Measurements from ENCODE around the gene CALD1. TPM values are rescaled to one million over a fixed set of nuclear protein-coding genes. Genes with fewer than 3 reads are reported as not detected.

Gene CALD1
- total RNA-seq, 1 donor from 2014 or later = 118 TPM

GRCh38 chr7:134962270-134962780 lies 182.9 kb downstream of the CALD1 start:
- Histone ChIP-seq H4K20me1 (ENCODE audit: low read depth) (no peaks in the 10 kb centered on the region), H3K9me3 (ENCODE audit: low read depth) (no peaks in the 10 kb centered on the region), H3K36me3 (peaks cover 8% of the 10 kb centered on the region), H3K4me2 (no peak overlapping the region), H3K9ac (no peak overlapping the region), H3K27ac (no peak overlapping the region), H3K27me3 (no peaks in the 10 kb centered on the region), H3K4me3 (no peak overlapping the region), H2AFZ (replicated peaks) (no peak overlapping the region), H3K79me2 (ENCODE audit: low read depth) (no peaks in the 10 kb centered on the region), H3K4me1 (no peaks in the 10 kb centered on the region), H3F3A (ENCODE audit: low read depth) (no peaks in the 10 kb centered on the region)
- Mint-ChIP-seq H3K36me3 (peaks cover 20% of the 10 kb centered on the region), H3K4me3 (no peak overlapping the region), H3K9me3 (no peaks in the 10 kb centered on the region), H3K27ac (no peak overlapping the region), H3K27me3 (ENCODE audit: insufficient read depth, low read depth) (peaks cover 2% of the 10 kb centered on the region), H3K4me1 (no peaks in the 10 kb centered on the region)
- DNase-seq (ENCODE audit: low spot score) = no peak
- no peak for TF ChIP-seq EZH2phosphoT487 (IDR thresholded peaks at IDR 0.05)
- no peak for TF ChIP-seq EZH2 (IDR thresholded peaks at IDR 0.05)
- TF ChIP-seq CTCF (IDR thresholded peaks at IDR 0.05) = no peak

GRCh38 chr7:134963036-134963435 lies 183.6 kb downstream of the CALD1 start:
- H3K9ac ChIP-seq = no peak overlapping the region
- peaks cover 8% of the 10 kb centered on the region for H3K36me3 ChIP-seq
- Mint-ChIP-seq H3K4me3 (no peak overlapping the region), H3K27me3 (ENCODE audit: insufficient read depth, low read depth) (peaks cover 2% of the 10 kb centered on the region), H3K27ac (no peak overlapping the region), H3K36me3 (peaks cover 18% of the 10 kb centered on the region), H3K9me3 (no peaks in the 10 kb centered on the region), H3K4me1 (no peaks in the 10 kb centered on the region)
- no peak overlapping the region for H2AFZ ChIP-seq (replicated peaks)
- no peak overlapping the region for H3K4me2 ChIP-seq
- H3K4me3 ChIP-seq = no peak overlapping the region
- no peaks in the 10 kb centered on the region for H4K20me1 ChIP-seq (ENCODE audit: low read depth)
- TF ChIP-seq CTCF (IDR thresholded peaks at IDR 0.05) (no peak), EZH2 (IDR thresholded peaks at IDR 0.05) (no peak), EZH2phosphoT487 (IDR thresholded peaks at IDR 0.05) (no peak)
- H3K27me3 ChIP-seq = no peaks in the 10 kb centered on the region
- no peak for DNase-seq (ENCODE audit: low spot score)
- H3K9me3 ChIP-seq (ENCODE audit: low read depth) = no peaks in the 10 kb centered on the region
- no peak overlapping the region for H3K27ac ChIP-seq
- no peaks in the 10 kb centered on the region for H3K79me2 ChIP-seq (ENCODE audit: low read depth)
- H3F3A ChIP-seq (ENCODE audit: low read depth) = no peaks in the 10 kb centered on the region
- H3K4me1 ChIP-seq = no peaks in the 10 kb centered on the region

GRCh38 chr7:134966691-134967090 lies 187.3 kb downstream of the CALD1 start:
- no peak for DNase-seq (ENCODE audit: low spot score)
- no peak overlapping the region for H2AFZ ChIP-seq (replicated peaks)
- Mint-ChIP-seq H3K4me3 (no peak overlapping the region), H3K27me3 (ENCODE audit: insufficient read depth, low read depth) (peaks cover 2% of the 10 kb centered on the region), H3K9me3 (no peaks in the 10 kb centered on the region), H3K36me3 (peaks cover 12% of the 10 kb centered on the region), H3K27ac (no peak overlapping the region), H3K4me1 (no peaks in the 10 kb centered on the region)
- H3F3A ChIP-seq (ENCODE audit: low read depth) = no peaks in the 10 kb centered on the region
- H4K20me1 ChIP-seq (ENCODE audit: low read depth) = no peaks in the 10 kb centered on the region
- H3K79me2 ChIP-seq (ENCODE audit: low read depth) = no peaks in the 10 kb centered on the region
- H3K36me3 ChIP-seq = peaks cover 4% of the 10 kb centered on the region
- H3K4me3 ChIP-seq = no peak overlapping the region
- no peak overlapping the region for H3K27ac ChIP-seq
- H3K9me3 ChIP-seq (ENCODE audit: low read depth) = no peaks in the 10 kb centered on the region
- no peaks in the 10 kb centered on the region for H3K4me1 ChIP-seq
- no peak overlapping the region for H3K9ac ChIP-seq
- H3K27me3 ChIP-seq = no peaks in the 10 kb centered on the region
- H3K4me2 ChIP-seq = no peak overlapping the region
- no peak for TF ChIP-seq CTCF (IDR thresholded peaks at IDR 0.05)
- no peak for TF ChIP-seq EZH2 (IDR thresholded peaks at IDR 0.05)
- TF ChIP-seq EZH2phosphoT487 (IDR thresholded peaks at IDR 0.05) = no peak

Measured in neural progenitor cell (in vitro differentiated cells).